Smooth muscle cell (in vitro differentiated cells): Measurements from ENCODE around the gene TSSK3. TPM values are rescaled to one million over a fixed set of nuclear protein-coding genes. Genes with fewer than 3 reads are reported as not detected.

Experiments
- DNase-seq: peaks from one replicate; lab custom pipeline; 2025; ENCODE audit not compliant: unreplicated experiment; lab: John Stamatoyannopoulos, UW
- H2AFZ ChIP-seq: fragments of 200-600 bp; sonication (generic); 2 replicates; pipeline ENCODE4 v1.6.0; 2016; ENCODE audit warnings: antibody characterized with exemption, low read depth, mild to moderate bottlenecking
- H3F3A ChIP-seq: fragments of 200-600 bp; sonication (generic); 2 replicates; pipeline ENCODE4 v1.6.0; 2017; ENCODE audit warnings: antibody characterized with exemption, low read depth
- H3K27ac ChIP-seq: fragments of 200-600 bp; sonication (generic); 2 replicates; pipeline ENCODE4 v1.5.1; 2016; ENCODE audit warnings: low read depth, mild to moderate bottlenecking
- H3K27me3 ChIP-seq: fragments of 200-600 bp; sonication (generic); 2 replicates; pipeline ENCODE4 v1.6.1; 2016; ENCODE audit warnings: low read depth, mild to moderate bottlenecking
- H3K36me3 ChIP-seq: fragments of 200-600 bp; sonication (generic); 2 replicates; pipeline ENCODE4 v1.5.1; 2016; ENCODE audit warnings: low read depth
- H3K4me1 ChIP-seq: fragments of 200-600 bp; sonication (generic); 2 replicates; pipeline ENCODE4 v1.5.1; 2016; ENCODE audit warnings: low read depth
- H3K4me2 ChIP-seq: fragments of 200-600 bp; sonication (generic); 2 replicates; pipeline ENCODE4 v1.6.0; 2016; ENCODE audit warnings: mild to moderate bottlenecking
- H3K4me3 ChIP-seq: fragments of 200-600 bp; sonication (generic); 2 replicates; pipeline ENCODE4 v1.5.1; 2016; ENCODE audit warnings: mild to moderate bottlenecking
- H3K79me2 ChIP-seq: fragments of 200-600 bp; sonication (generic); 2 replicates; pipeline ENCODE4 v1.6.0; 2016; ENCODE audit warnings: low read depth, mild to moderate bottlenecking
- H3K9ac ChIP-seq: fragments of 200-600 bp; sonication (generic); 2 replicates; pipeline ENCODE4 v1.6.0; 2016; ENCODE audit warnings: low read depth
- H3K9me3 ChIP-seq: fragments of 200-600 bp; sonication (generic); replicated peaks from 2 replicates; pipeline ENCODE4 v1.5.1; 2016; ENCODE audit warnings: low read depth
- H4K20me1 ChIP-seq: fragments of 200-600 bp; sonication (generic); 2 replicates; pipeline ENCODE4 v1.6.0; 2016; ENCODE audit warnings: low read depth
- WGBS: methylation state at CpG from one replicate; pipeline ENCODE4 v1.1.7; 2016; ENCODE audit warnings: low lambda C conversion rate; 5-methylcytosine and 5-hydroxymethylcytosine counted together
- polyA plus RNA-seq: library from polyadenylated mRNA; unstranded; fragments of >200 nt; fragmentation: Nextera tagmentation; extraction: Ambion mirVana; gene quantifications from 2 replicates; pipeline ENCODE4 v1.2.1, GENCODE V29; 2016
- total RNA-seq: library from RNA; depleted of rRNA; stranded (reverse); fragments of >200 nt; gene quantifications from 2 replicates; pipeline ENCODE4 v1.2.3, GENCODE V29; 2014
- TF ChIP-seq, protein P1 (sequence below): fragments of 200-600 bp; sonication (generic); IDR thresholded peaks from 2 replicates; pipeline ENCODE4 v1.5.1; 2017; ENCODE audit warnings: borderline replicate concordance, mild to moderate bottlenecking, antibody characterized with exemption; ENCODE audit not compliant: insufficient read depth, poor library complexity, severe bottlenecking

The TSSK3 gene
- total and polyA plus RNA-seq, 2 experiments from 2014 or later: 0.31 TPM; not detected in 1

DNA sequence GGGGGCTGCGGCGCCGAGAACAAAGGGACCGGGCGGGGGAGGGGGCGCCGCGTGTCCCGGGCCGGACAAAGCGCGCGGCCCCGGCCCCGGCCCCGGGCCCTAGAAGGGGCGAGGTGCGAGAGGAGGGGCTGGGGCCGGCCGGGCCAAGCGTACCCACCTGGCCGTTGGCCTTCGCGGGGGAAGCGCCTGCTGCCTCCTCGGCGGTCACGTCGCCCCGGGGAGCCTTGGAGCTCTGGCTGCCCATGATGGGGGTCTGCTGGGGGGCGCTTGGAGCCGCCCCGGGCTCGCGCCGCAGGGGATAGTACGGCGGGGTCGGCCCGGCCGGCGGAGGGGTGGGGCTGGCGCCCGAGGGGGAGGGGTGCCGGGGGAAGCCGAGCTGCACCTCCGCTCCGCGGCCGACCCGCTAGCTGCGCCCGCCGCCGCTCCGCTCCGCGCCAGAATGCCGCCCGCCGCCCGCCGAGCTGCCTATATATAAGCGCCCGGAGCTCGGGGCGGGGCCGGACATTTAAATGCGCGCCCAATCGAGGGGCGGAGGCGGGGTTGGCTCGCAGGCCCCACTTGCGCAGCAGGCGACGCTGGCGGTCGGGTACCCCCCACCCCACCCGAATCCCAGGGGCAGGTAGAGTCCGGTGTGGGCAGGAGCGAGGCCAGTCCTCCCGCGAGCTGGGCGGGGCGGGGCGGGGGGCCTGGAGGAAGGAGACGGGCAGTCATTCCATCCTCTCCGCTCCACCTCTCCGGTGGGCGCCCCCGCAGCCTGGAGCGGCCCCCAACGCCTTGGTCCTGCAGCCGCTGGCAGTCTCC, 26.3 kb upstream of the TSSK3 start, which contains the start of gene MARCKSL1:
Gene MARCKSL1 (minus strand): TSS at position 444 of the 801 bp plus-strand sequence. CDS start 200 bp downstream, at position 244.
- Histone ChIP-seq H3K9me3 (no peaks in the 10 kb centered on the region), H3K4me1 (peaks cover 46% of the 10 kb centered on the region), H4K20me1 (peaks cover 44% of the 10 kb centered on the region), H3K36me3 (no peaks in the 10 kb centered on the region), H3K27ac (peak within 1 kb of the TSS; percentile 64), H3F3A (peaks cover 22% of the 10 kb centered on the region), H3K4me2 (peak within 1 kb of the TSS; percentile 99), H3K9ac (peak within 1 kb of the TSS; percentile 95), H3K79me2 (peaks cover 24% of the 10 kb centered on the region), H2AFZ (no peak within 1 kb of the TSS), H3K4me3 (peak within 1 kb of the TSS; percentile 99), H3K27me3 (no peaks in the 10 kb centered on the region)
- peak; percentile 65 for DNase-seq
- TF ChIP-seq, protein P1, sequence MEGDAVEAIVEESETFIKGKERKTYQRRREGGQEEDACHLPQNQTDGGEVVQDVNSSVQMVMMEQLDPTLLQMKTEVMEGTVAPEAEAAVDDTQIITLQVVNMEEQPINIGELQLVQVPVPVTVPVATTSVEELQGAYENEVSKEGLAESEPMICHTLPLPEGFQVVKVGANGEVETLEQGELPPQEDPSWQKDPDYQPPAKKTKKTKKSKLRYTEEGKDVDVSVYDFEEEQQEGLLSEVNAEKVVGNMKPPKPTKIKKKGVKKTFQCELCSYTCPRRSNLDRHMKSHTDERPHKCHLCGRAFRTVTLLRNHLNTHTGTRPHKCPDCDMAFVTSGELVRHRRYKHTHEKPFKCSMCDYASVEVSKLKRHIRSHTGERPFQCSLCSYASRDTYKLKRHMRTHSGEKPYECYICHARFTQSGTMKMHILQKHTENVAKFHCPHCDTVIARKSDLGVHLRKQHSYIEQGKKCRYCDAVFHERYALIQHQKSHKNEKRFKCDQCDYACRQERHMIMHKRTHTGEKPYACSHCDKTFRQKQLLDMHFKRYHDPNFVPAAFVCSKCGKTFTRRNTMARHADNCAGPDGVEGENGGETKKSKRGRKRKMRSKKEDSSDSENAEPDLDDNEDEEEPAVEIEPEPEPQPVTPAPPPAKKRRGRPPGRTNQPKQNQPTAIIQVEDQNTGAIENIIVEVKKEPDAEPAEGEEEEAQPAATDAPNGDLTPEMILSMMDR: no peak
- 0% methylated on average over 10 of the region's 95 CpGs for WGBS

GRCh38 chr1:32336591-32336932, 25.8 kb upstream of the TSSK3 start:
- Histone ChIP-seq H2AFZ (no peak overlapping the region), H3K9me3 (no peaks in the 10 kb centered on the region), H3K79me2 (peaks cover 24% of the 10 kb centered on the region), H3K36me3 (no peaks in the 10 kb centered on the region), H3K4me3 (peak overlapping the region; percentile 99), H3K4me1 (peaks cover 46% of the 10 kb centered on the region), H3K27me3 (no peaks in the 10 kb centered on the region), H3K4me2 (peak overlapping the region; percentile 99), H4K20me1 (peaks cover 39% of the 10 kb centered on the region), H3F3A (peaks cover 16% of the 10 kb centered on the region), H3K9ac (no peak overlapping the region), H3K27ac (no peak overlapping the region)
- DNase-seq: no peak
- WGBS: 20% methylated on average over 15 of the region's 15 CpGs
- TF ChIP-seq, protein P1: no peak

- Histone ChIP-seq H2AFZ (no peak overlapping the region), H3K36me3 (no peaks in the 10 kb centered on the region), H3K4me1 (peaks cover 46% of the 10 kb centered on the region), H3K4me2 (peak overlapping the region; percentile 99), H3K79me2 (peaks cover 24% of the 10 kb centered on the region), H4K20me1 (peaks cover 33% of the 10 kb centered on the region), H3K27ac (no peak overlapping the region), H3F3A (peaks cover 16% of the 10 kb centered on the region), H3K9ac (no peak overlapping the region), H3K4me3 (no peak overlapping the region), H3K9me3 (no peaks in the 10 kb centered on the region), H3K27me3 (no peaks in the 10 kb centered on the region)
- 54% methylated on average over 6 of the region's 8 CpGs for WGBS
- DNase-seq: no peak
- TF ChIP-seq, protein P1: no peak
Observed at GRCh38 chr1:32336963-32337675, 25.2 kb upstream of the TSSK3 start.
